Testis (tissue), 3 donors: ENCODE results near the gene OR6B1. TPM values are rescaled to one million over a fixed set of nuclear protein-coding genes. Genes with fewer than 3 reads are reported as not detected.

Source experiments
- DNase-seq: peaks from one replicate; pipeline ENCODE4 v3.0.0-alpha.2; 2019
- H3K27ac ChIP-seq, 2 donors: fragments of 200-600 bp; sonication (generic); one replicate each; pipeline ENCODE4 v1.5.1; 2019
- H3K27me3 ChIP-seq: fragments of 200-600 bp; sonication (generic); one replicate; pipeline ENCODE4 v1.5.1; 2019
- H3K36me3 ChIP-seq: fragments of 200-600 bp; sonication (generic); one replicate; pipeline ENCODE4 v1.5.1; 2017; ENCODE audit warnings: low read depth; ENCODE audit errors: missing control alignments
- H3K4me1 ChIP-seq: fragments of 200-600 bp; sonication (generic); one replicate; pipeline ENCODE4 v1.5.1; 2019
- H3K4me3 ChIP-seq, 2 donors: fragments of 200-600 bp; sonication (generic); one replicate each; pipeline ENCODE4 v1.5.1; 2017 to 2019
- H3K9me3 ChIP-seq: fragments of 200-600 bp; sonication (generic); one replicate; pipeline ENCODE4 v1.5.1; 2017
- CTCF ChIP-seq, 3 experiments: fragments of 450-650 bp in 2 of 3; fragments of 200-600 bp in 1 of 3; sonication (generic) in 1 of 3; IDR thresholded peaks; one replicate each; pipeline ENCODE4 v1.5.1; 2016 to 2019; ENCODE audit warnings: antibody characterized with exemption in 3 of 3, mild to moderate bottlenecking in 2 of 3, moderate library complexity in 1 of 3
- POLR2A ChIP-seq: fragments of 450-650 bp; IDR thresholded peaks from one replicate; pipeline ENCODE4 v1.6.1; 2017; ENCODE audit warnings: antibody characterized with exemption, mild to moderate bottlenecking, moderate library complexity
- WGBS, 2 donors: methylation state at CpG; one replicate each; pipeline ENCODE4 v1.1.5; 2018; 5-methylcytosine and 5-hydroxymethylcytosine counted together
- intact Hi-C: fragments of 100-400 bp; cut with DNase I; formaldehyde crosslinking; loops from one replicate; pipeline ENCODE4 v1.15.1; 2023; ENCODE audit warnings: low total_unique reads
- polyA plus RNA-seq: library from polyadenylated mRNA; stranded (reverse); fragments of 350-450 nt; fragmentation: Illumina TruSeq; extraction: RNeasy Lipid Tissue Mini Kit (QIAGEN cat#74804); gene quantifications from one replicate; pipeline ENCODE4 v1.2.3, GENCODE V29; 2014; ENCODE audit warnings: low read depth, low replicate concordance; ENCODE audit not compliant: insufficient read depth
- total RNA-seq, 2 donors: library from RNA; depleted of rRNA; stranded (reverse); fragments of >200 nt; gene quantifications; one replicate each; pipeline ENCODE4 v1.2.3, GENCODE V29; 2016

OR6B1 gene
- total and polyA plus RNA-seq, 3 donors from 2014 or later: 0.53 to 1.8 (median 1.4) TPM

- Histone ChIP-seq H3K4me3 (no peak overlapping the region), H3K27ac (no peak overlapping the region), H3K9me3 (no peaks in the 10 kb centered on the region), H3K4me1 (no peaks in the 10 kb centered on the region), H3K36me3 (no peaks in the 10 kb centered on the region), H3K27me3 (no peaks in the 10 kb centered on the region)
- intact Hi-C loops: no loop called here
- no peak for TF ChIP-seq POLR2A
- TF ChIP-seq CTCF (IDR thresholded peaks at IDR 0.05): no peak
- 73 to 77% methylated on average over 5 of the region's 5 CpGs for WGBS, 2 donors
- no peak for DNase-seq
Observed at GRCh38 chr7:143960813-143961610, 39.1 kb upstream of the OR6B1 start.

DNA sequence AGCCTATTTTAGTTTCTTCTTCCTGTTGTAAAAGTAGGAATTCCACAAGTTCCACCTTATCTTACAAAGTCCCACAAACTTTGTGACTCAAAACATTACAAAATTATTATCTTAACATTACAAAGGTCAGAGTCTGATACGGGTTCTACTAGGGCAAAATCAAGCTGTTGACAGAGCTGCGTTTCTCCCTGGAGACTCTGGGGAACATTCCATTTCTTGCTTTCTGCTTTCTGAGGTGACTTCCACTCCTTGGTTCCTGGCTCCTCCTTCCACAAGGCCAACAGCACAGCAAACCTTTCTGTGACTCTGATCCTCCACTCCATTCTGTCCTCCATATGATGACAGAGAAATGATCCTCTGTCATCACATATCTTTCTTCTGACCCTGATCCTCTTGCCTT is 34.8 kb upstream of the OR6B1 start:
- intact Hi-C loops: no loop called here

GRCh38 chr7:143967398-143967797 is 32.7 kb upstream of the OR6B1 start:
- intact Hi-C loops: no loop called here
- H3K27me3 ChIP-seq: no peaks in the 10 kb centered on the region
- DNase-seq: no peak

More for the DNA sequence above, 34.8 kb upstream of the OR6B1 start:
- no peaks in the 10 kb centered on the region for H3K36me3 ChIP-seq
- no peak overlapping the region for H3K27ac ChIP-seq
- no peak overlapping the region for H3K4me3 ChIP-seq
- WGBS, 2 donors: 41 to 47% methylated on average over 2 of the region's 2 CpGs
- TF ChIP-seq POLR2A (no peak), CTCF (IDR thresholded peaks at IDR 0.05) (no peak)
- no peaks in the 10 kb centered on the region for H3K9me3 ChIP-seq
- no peak for DNase-seq
- H3K27me3 ChIP-seq: no peaks in the 10 kb centered on the region
- H3K4me1 ChIP-seq: no peaks in the 10 kb centered on the region

GRCh38 chr7:143973870-143974416 is 26.2 kb upstream of the OR6B1 start:
- WGBS, 2 donors: 39 to 47% methylated on average over 4 of the region's 4 CpGs

More at GRCh38 chr7:143967398-143967797, 32.7 kb upstream of the OR6B1 start:
- Histone ChIP-seq H3K4me3 (no peak overlapping the region), H3K9me3 (no peaks in the 10 kb centered on the region), H3K4me1 (no peaks in the 10 kb centered on the region), H3K36me3 (no peaks in the 10 kb centered on the region), H3K27ac (no peak overlapping the region)
- WGBS, 2 donors: 81 to 85% methylated on average over 4 of the region's 4 CpGs
- TF ChIP-seq CTCF (IDR thresholded peaks at IDR 0.05) (no peak), POLR2A (no peak)

More at GRCh38 chr7:143973870-143974416, 26.2 kb upstream of the OR6B1 start:
- intact Hi-C loops: no loop called here
- Histone ChIP-seq H3K4me1 (no peaks in the 10 kb centered on the region), H3K4me3 (no peak overlapping the region), H3K27ac (no peak overlapping the region), H3K27me3 (no peaks in the 10 kb centered on the region), H3K36me3 (no peaks in the 10 kb centered on the region), H3K9me3 (no peaks in the 10 kb centered on the region)
- no peak for TF ChIP-seq CTCF (IDR thresholded peaks at IDR 0.05)
- no peak for TF ChIP-seq POLR2A
- DNase-seq: no peak
